PC-3 (cell line): ENCODE data around the gene LMNA.

Experiments
- EZH2 ChIP-seq: fragments of 300-600 bp; sonication (generic); IDR thresholded peaks from one replicate; pipeline ENCODE4 v1.6.1; 2017; ENCODE audit warnings: antibody characterized with exemption, mild to moderate bottlenecking, low read length; ENCODE audit not compliant: unreplicated experiment
- EZH2phosphoT487 ChIP-seq: fragments of 300-600 bp; sonication (generic); IDR thresholded peaks from 2 replicates; pipeline ENCODE4 v1.6.1; 2018; ENCODE audit warnings: mild to moderate bottlenecking, antibody characterized with exemption, low read length, borderline replicate concordance
- TF ChIP-seq, protein P1 (sequence below): fragments of 300-600 bp; sonication (generic); conservative IDR thresholded peaks from 2 replicates; pipeline ENCODE4 v1.5.1; 2017; ENCODE audit warnings: antibody characterized with exemption, low read depth, mild to moderate bottlenecking, low read length

DNA sequence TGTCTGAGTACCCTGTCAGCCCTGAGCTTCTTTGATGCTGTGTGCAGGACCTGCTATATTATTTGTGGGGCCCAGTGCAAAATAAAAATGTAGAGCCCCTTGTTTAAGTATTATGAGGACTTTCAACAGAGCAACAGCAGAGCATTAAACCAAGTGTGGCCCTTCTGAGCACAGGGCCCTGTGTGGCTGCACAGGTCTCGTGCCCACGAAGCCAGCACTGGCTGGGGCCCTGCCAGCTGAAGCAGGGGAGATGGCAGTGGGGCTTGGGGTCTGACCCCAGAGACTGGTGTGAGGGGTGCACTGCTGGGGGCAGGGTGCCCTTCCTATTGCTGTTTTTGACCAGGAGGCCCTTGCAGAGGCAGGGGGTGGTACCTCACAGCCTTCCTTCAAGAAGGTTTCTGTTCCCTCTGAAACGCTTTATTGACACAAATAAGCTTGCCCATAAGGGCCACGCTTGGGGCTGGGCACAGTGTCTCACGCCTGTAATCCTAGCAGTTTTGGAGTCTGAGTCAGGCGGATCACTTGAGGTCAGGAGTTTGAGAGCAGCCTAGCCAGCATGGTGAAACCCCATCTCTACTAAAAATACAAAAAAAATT lies 36.7 kb downstream of the LMNA start:
- TF ChIP-seq, protein P1, sequence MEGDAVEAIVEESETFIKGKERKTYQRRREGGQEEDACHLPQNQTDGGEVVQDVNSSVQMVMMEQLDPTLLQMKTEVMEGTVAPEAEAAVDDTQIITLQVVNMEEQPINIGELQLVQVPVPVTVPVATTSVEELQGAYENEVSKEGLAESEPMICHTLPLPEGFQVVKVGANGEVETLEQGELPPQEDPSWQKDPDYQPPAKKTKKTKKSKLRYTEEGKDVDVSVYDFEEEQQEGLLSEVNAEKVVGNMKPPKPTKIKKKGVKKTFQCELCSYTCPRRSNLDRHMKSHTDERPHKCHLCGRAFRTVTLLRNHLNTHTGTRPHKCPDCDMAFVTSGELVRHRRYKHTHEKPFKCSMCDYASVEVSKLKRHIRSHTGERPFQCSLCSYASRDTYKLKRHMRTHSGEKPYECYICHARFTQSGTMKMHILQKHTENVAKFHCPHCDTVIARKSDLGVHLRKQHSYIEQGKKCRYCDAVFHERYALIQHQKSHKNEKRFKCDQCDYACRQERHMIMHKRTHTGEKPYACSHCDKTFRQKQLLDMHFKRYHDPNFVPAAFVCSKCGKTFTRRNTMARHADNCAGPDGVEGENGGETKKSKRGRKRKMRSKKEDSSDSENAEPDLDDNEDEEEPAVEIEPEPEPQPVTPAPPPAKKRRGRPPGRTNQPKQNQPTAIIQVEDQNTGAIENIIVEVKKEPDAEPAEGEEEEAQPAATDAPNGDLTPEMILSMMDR, result no peak
- TF ChIP-seq EZH2 (no peak), EZH2phosphoT487 (no peak)
